ENCODE data around the gene RNASE11.

- TF ChIP-seq CTCF (IDR thresholded peaks at IDR 0.05) (no peak), POLR2A (IDR thresholded peaks at IDR 0.05) (no peak)
These were observed 32.0 kb downstream of the RNASE11 start for GRCh38 chr14:20555845-20556244.
